Gastroesophageal sphincter (tissue), 4 donors: ENCODE data around the gene KRT84. TPM values are rescaled to one million over a fixed set of nuclear protein-coding genes. Genes with fewer than 3 reads are reported as not detected.

Source experiments
- ATAC-seq: fragments of 150-250 bp; one replicate; pipeline ENCODE4 v1.9.1; 2016; ENCODE audit warnings: mild to moderate bottlenecking, moderate library complexity
- H3K27ac ChIP-seq, 4 donors: fragments of 200-600 bp; sonication (generic) in 3 of 4; 1 replicate in 3 of 4; 2 replicates in 1 of 4; pipeline ENCODE4 v1.5.1; 2016 to 2019
- H3K27me3 ChIP-seq: fragments of 200-600 bp; sonication (generic); one replicate; pipeline ENCODE4 v1.5.1; 2019
- H3K36me3 ChIP-seq, 2 donors: fragments of 200-600 bp; sonication (generic); one replicate each; pipeline ENCODE4 v1.5.1; 2019; ENCODE audit warnings: control low read depth in 1 of 2
- H3K4me1 ChIP-seq, 3 donors: fragments of 200-600 bp; sonication (generic); 1 replicate in 2 of 3; 2 replicates in 1 of 3; pipeline ENCODE4 v1.5.1; 2016 to 2019; ENCODE audit warnings: control low read depth in 2 of 3
- H3K4me3 ChIP-seq, 2 donors: fragments of 200-600 bp; sonication (generic); one replicate each; pipeline ENCODE4 v1.5.1; 2019; ENCODE audit warnings: mild to moderate bottlenecking in 1 of 2, moderate library complexity in 1 of 2
- H3K9me3 ChIP-seq, 3 donors: fragments of 200-600 bp; sonication (generic); one replicate each; pipeline ENCODE4 v1.5.1; 2017 to 2019; ENCODE audit warnings: control low read depth in 2 of 3
- EP300 ChIP-seq: sonication (generic); formaldehyde crosslinking; IDR thresholded peaks from one replicate; pipeline ENCODE4 v1.6.1; 2017; ENCODE audit warnings: antibody characterized with exemption, mild to moderate bottlenecking
- POLR2A ChIP-seq, 2 donors: fragments of 450-650 bp; IDR thresholded peaks; one replicate each; pipeline ENCODE4 v1.6.1; 2017; ENCODE audit warnings: antibody characterized with exemption in 2 of 2, mild to moderate bottlenecking in 2 of 2, moderate library complexity in 1 of 2
- POLR2AphosphoS5 ChIP-seq: sonication (generic); formaldehyde crosslinking; IDR thresholded peaks from one replicate; pipeline ENCODE4 v1.6.1; 2017; ENCODE audit warnings: antibody characterized with exemption
- WGBS, 2 donors: methylation state at CpG; one replicate each; pipeline ENCODE4 v1.1.5; 2018; ENCODE audit warnings: low coverage in 1 of 2; 5-methylcytosine and 5-hydroxymethylcytosine counted together
- total RNA-seq, 4 donors: library from RNA; depleted of rRNA; stranded (reverse); fragments of >200 nt; gene quantifications; one replicate each; pipeline ENCODE4 v1.1.0, GENCODE V29; 2016
- TF ChIP-seq, protein P1 (sequence below), 4 experiments: fragments of 200-600 bp in 2 of 4; fragments of 450-650 bp in 2 of 4; sonication (generic) in 1 of 4; IDR thresholded peaks; one replicate each; pipeline ENCODE4 v1.5.1; 2017 to 2019; ENCODE audit warnings: antibody characterized with exemption in 4 of 4, mild to moderate bottlenecking in 2 of 4, moderate library complexity in 2 of 4

Gene KRT84
- total RNA-seq, 4 donors from 2014 or later = not detected

DNA sequence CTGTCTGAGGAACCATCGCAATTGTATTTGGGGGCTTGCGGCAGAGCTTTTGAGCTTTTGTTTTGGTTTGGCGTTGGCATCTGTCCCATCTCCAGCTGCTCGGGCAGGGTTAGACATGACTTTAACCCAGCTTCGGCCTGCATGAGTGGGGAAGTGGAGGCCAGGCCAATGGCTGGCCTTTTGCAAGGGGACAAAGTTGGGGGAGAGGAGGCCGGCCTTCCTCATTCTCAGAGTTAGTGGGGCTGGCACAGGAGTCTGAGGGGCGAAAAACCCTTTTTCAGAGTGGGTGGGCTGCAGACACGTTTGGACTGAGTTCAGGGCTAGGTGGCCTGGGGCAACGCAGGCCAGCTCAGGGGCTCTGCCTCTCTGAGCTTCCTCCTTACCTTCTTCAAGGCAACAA is 15.5 kb upstream of the KRT84 start:
- WGBS, 2 donors = no CpG with 5 or more reads among the region's 9 CpGs
- no peak for ATAC-seq
- Histone ChIP-seq H3K9me3 (no peaks in the 10 kb centered on the region), H3K27me3 (peaks cover 27% of the 10 kb centered on the region), H3K36me3 (no peaks in the 10 kb centered on the region), H3K4me3 (no peak overlapping the region), H3K27ac (no peak overlapping the region), H3K4me1 (no peaks in the 10 kb centered on the region)
- no peak for TF ChIP-seq EP300
- TF ChIP-seq, protein P1, sequence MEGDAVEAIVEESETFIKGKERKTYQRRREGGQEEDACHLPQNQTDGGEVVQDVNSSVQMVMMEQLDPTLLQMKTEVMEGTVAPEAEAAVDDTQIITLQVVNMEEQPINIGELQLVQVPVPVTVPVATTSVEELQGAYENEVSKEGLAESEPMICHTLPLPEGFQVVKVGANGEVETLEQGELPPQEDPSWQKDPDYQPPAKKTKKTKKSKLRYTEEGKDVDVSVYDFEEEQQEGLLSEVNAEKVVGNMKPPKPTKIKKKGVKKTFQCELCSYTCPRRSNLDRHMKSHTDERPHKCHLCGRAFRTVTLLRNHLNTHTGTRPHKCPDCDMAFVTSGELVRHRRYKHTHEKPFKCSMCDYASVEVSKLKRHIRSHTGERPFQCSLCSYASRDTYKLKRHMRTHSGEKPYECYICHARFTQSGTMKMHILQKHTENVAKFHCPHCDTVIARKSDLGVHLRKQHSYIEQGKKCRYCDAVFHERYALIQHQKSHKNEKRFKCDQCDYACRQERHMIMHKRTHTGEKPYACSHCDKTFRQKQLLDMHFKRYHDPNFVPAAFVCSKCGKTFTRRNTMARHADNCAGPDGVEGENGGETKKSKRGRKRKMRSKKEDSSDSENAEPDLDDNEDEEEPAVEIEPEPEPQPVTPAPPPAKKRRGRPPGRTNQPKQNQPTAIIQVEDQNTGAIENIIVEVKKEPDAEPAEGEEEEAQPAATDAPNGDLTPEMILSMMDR (IDR thresholded peaks at IDR 0.05) = no peak
- no peak for TF ChIP-seq POLR2A (IDR thresholded peaks at IDR 0.05)
- TF ChIP-seq POLR2AphosphoS5 = no peak

DNA sequence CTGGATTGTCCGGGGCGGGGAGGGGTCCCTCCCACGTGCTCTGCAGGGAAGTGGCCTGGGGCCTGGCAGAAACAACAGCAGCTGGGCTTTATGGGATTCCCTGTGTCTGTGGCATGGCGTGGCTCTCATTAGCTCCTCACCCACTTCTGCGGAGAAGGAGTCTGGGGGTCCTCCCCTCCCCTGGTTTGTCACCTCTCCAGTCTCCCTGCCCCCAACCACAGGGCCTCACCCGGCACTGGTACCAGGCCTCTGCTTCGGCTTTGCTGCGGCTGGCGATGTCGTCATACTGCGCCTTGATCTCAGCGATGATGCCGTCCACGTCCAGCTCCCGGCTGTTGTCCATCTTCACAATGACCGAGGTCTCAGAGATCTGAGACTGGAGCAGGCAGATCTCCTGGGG is 14.3 kb upstream of the KRT84 start:
- Histone ChIP-seq H3K27me3 (peaks cover 34% of the 10 kb centered on the region), H3K9me3 (no peaks in the 10 kb centered on the region), H3K4me3 (no peak overlapping the region), H3K36me3 (no peaks in the 10 kb centered on the region), H3K27ac (no peak overlapping the region), H3K4me1 (no peaks in the 10 kb centered on the region)
- no CpG with 5 or more reads among the region's 16 CpGs for WGBS, 2 donors
- TF ChIP-seq EP300 (no peak), POLR2AphosphoS5 (no peak), POLR2A (IDR thresholded peaks at IDR 0.05) (no peak)
- TF ChIP-seq, protein P1 (IDR thresholded peaks at IDR 0.05) = no peak
- no peak for ATAC-seq

DNA sequence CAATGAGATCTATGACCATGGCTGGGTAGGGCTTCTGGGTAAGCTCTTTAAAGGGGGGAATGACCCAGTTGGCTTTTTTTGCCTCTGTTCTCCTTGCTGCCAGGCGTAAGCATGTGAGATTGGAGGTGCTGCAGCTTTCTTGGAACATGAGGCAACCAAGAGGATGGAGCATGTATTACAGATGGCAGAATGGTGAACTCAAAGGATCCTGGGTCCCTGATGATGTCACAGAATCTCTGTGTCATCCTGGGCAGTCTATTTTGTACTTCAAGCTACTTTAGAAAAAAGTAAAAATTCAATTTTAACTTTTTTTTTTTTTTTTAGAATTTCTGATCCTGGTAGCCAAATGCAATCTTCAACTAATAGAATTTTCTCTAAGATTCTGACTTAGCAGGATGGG is 12.7 kb upstream of the KRT84 start:
- Histone ChIP-seq H3K27me3 (peaks cover 34% of the 10 kb centered on the region), H3K4me3 (no peak overlapping the region), H3K27ac (no peak overlapping the region), H3K36me3 (no peaks in the 10 kb centered on the region), H3K9me3 (no peaks in the 10 kb centered on the region), H3K4me1 (no peaks in the 10 kb centered on the region)
- ATAC-seq = no peak
- TF ChIP-seq EP300 (no peak), POLR2A (IDR thresholded peaks at IDR 0.05) (no peak), POLR2AphosphoS5 (no peak)
- TF ChIP-seq, protein P1 (IDR thresholded peaks at IDR 0.05) = no peak
- 86% methylated on average over 1 of the region's 1 CpG; no CpG with 5 or more reads in 1 of the 2 donors for WGBS, 2 donors

DNA sequence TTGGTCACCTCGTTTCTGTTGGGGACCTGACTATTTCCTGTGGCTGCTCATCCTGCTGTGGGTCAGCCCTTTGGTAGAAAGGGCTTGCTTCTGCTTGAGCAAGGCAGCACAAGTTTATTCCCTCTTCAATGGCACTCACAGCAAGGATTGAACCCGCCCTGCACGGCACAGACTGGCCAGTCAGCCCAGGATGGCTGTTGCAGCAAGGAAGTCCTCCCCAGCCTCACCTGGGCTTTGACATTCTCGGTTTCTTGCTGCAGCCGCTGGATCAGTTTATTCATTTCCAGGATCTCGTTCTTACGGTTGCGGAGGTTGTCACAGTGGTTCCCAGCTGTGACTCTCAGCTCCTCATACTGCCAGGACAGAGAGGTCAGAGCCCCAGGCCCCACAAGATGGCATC is 11.2 kb upstream of the KRT84 start:
- Histone ChIP-seq H3K4me1 (peaks cover 0 to 3% (median 0%) of the 10 kb centered on the region in 3 donors), H3K9me3 (no peaks in the 10 kb centered on the region), H3K4me3 (no peak overlapping the region), H3K27me3 (peaks cover 34% of the 10 kb centered on the region), H3K36me3 (no peaks in the 10 kb centered on the region), H3K27ac (no peak overlapping the region)
- ATAC-seq = no peak
- 80 to 92% methylated on average over 1 to 5 of the region's 8 CpGs for WGBS, 2 donors
- no peak for TF ChIP-seq POLR2A (IDR thresholded peaks at IDR 0.05)

DNA sequence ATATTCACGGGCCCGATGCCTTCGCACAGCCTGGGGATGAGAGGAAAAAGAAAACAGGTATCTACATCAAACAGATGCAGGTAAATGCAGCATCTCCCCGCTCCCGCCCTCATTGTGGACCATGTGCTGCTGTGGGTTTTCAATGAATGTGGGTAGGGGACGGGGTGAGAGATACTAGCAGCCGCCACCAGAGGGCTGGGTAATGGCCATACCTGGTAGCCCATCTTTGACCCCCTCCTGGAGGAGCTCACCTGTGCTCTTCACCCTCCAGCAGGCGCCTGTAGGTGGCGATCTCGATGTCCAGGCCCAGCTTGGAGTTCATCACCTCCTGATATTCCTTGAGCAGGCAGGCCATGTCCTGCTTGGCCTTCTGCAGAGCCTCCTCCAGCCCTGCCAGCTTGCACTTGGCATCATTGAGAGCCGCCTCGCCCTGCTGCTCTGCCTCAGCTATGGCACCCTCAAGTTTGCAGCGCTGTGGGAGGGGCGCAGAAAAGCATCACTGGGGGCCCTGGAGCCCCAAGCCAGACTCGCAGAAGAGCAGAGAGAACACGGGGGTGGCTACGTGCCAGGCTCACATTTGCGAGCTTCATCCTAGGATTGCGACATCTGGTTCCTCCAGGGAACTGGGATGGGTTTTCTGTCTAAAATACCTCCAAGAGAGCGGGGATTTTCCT is 10.4 kb upstream of the KRT84 start:
- TF ChIP-seq, protein P1 (IDR thresholded peaks at IDR 0.05) = peak in 1 of 4 experiments; percentile 15
- TF ChIP-seq EP300 = no peak
- peak; percentile 39 for ATAC-seq
- no peak overlapping the region for H3K4me3 ChIP-seq
- no peak overlapping the region for H3K27ac ChIP-seq
- no peaks in the 10 kb centered on the region for H3K36me3 ChIP-seq
- WGBS, 2 donors = 43 to 89% methylated on average over 7 to 8 of the region's 20 CpGs
- H3K4me1 ChIP-seq = peaks cover 0 to 9% (median 0%) of the 10 kb centered on the region in 3 donors
- peaks cover 31% of the 10 kb centered on the region for H3K27me3 ChIP-seq
- H3K9me3 ChIP-seq = no peaks in the 10 kb centered on the region
